ENCODE results near the gene YTHDF1.
A peak's percentile ranks its signal among the peaks of the same experiment; 100 is the strongest.

The YTHDF1 gene

DNA sequence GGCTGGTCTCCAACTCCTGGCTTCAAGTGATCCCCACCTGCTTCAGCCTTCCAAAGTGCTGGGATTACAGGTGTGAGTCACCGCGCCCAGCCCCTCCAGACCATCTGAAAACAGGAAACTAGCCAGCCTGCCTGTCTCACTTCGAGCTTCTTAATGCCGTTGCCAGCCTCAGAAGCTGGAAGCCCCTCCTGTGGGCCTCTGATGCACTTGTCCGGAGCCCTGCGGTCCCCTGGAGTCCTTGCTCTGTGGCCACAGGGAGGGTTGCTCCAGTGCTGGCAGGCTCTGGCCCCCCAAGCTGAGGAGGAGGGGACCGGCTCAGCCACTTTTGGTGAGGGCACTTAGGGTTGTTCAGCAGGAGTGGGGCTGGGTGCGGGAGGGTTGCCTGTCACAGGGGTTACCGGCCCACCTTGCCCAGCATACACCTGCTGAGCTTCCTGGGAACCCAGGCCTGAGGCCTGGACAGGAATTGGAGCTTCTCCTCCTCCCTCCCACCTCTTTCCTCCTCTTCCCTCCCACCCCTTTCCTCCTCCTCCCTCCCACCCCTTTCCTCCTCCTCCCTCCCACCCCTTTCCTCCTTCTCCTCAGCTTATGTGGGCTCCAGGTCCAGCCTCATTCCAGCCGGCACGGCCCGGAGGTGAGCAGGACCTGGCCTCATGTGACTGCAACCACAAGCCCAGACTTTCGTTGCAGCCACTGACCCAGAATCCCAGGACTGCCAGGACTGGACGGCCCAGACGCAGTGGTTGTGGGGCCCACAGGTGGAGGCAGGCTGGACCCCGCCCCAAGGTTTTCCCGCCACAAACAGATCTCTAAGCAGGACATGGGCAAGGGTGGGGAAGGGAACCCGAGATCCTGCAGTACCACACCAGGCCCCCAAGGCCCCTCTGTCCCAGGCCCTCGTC is 10.4 kb upstream of the YTHDF1 start:
- no peak for DNase-seq

DNA sequence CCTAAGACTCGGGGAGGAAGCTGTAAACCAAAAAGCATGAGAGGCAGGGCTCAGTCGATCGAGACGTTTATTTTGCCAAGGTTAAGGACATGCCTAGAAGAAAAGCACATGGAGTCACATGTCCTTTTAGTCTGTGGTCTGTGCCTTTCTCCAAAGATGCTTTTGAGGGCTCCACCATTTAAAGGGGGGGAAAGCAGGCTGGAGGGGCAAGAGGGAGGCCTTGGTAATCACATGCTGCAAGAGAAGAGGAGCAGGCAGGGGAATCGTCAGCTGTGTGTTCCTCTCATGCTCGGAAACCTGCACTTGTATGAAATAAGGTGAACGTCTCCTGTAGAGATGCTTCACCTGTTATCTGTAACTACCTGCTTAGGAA is 9.1 kb upstream of the YTHDF1 start:
- peak; percentile 35 for DNase-seq

DNA sequence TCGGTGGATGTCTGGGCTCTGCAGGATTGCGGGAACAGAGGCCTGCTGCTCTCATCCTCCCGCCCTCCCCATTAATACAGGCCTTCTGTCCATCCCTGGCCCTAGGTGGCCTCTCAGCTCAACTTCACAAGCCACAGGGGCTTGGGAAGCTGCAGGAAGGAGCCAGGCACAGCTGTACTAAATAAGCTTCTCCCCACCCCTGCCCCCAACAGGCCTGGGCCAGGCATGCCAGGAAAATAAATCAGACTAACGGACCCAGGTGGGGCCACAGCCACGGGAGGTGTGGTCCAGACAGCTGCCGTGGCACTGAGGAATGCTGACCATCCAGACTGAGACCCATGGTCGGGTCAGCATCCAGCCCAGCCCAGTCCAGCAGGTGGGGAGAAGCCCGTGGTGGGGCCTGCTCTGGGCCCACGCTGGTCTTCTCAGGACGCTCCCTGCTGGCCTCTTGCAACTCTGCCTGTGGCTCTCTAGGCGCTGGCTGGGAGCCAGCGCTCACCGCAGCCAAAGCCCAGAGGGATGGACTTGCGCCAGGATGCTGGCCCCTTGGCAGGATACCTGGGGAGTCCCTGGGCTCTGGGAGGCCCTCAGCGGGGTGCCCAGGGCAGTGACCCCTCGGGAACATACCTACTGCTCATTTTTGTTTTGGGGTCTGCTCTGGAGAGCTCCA is 8.6 kb upstream of the YTHDF1 start:
- peak; percentile 63 for DNase-seq

DNA sequence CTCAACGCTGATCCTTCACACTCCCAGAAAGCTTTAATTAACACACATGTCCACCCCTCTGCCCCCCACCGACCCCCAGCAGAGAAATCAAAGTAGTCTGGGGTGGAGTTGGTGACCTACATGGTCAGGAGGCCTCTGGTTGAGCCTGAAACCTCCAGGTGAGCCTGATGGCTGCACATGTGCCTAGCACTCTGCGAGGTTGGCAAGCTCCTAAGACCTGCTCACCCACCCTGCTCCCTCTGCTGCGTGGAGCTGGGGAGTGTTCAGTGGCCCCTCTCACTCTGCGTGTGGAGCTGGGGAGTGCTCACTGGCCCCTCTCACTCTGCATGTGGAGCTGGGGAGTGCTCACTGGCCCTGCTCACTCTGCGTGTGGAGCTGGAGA is 7.9 kb upstream of the YTHDF1 start:
- no peak for DNase-seq

DNA sequence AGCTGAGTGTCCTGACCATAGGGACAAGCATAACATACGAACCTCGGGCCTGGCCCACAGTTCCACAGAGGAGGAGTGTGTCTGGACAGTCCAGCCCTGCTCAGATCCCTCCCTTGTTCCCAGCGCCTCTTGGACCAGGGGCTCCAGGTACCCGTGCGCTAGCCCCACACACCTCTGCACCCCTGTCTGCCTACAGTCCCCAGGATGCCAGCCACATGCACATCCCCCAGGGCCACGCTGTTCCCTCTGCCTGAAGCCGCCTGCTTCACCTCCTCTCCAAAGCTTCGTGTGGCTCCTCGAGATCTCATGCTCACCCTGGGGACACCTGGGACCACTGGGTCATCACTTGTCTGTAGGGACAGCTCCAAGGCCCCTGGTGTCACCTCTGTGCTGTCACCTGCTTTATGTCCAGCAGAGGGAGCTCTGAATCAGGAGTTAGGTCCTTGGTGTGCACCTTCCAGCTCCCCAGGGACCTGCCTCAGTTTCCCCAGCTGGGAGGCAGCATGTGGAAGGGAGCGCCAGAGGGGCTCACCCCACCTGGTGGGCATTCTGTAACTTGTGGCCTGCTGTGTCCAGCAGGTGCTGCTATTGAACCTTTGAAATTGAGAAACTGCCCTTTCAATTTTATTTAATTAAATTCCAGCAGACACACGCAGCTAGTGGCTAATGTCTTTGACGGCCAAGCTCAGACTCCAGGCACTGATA is 7.3 kb upstream of the YTHDF1 start:
- peak; percentile 73 for DNase-seq

DNA sequence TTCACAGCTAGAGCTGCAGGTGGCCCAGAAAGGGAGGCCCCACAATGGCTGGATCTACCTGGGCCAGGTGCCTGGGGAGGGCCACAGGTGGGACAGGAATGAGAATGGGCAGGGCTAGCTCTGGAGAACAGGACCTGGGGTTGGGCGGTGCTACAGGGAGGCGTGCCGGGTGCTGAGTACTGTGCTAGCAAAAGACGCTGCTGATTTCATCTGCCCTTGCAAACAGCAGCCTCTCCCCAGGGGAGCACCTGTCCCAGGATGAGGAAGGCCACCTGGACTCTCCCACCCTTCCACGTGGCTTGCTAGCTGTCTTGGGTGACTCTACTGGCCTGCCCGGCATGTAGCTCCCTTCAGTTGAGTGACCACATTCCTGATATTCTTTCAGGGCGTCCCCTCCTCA is 6.6 kb upstream of the YTHDF1 start:
- DNase-seq = peak; percentile 35

DNA sequence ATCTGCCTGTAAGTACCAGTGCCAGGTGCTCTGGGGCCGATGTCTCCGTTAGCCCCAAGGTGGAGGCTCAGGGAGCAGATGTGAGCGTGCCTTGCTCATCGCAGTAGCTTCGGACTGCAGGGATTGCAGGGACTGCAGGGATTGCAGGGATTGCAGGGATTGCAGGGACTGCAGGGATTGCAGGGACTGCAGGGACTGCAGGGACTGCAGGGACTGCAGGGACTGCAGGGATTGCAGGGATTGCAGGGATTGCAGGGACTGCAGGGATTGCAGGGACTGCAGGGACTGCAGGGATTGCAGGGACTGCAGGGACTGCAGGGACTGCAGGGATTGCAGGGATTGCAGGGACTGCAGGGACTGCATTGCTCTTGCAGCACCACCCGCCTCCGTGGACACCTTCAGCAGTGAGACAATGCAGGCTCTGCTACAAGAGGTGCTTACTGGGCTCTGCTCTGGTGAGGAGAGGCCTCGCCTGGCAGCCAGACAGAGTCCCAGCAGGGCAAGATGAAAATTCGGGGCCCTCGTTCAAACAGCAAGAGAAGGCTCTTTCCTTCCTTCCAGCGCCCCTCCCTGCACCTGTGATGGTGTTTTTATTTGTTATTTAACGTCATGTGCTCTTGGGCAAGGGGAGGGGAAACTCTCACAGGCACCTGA is 5.6 kb upstream of the YTHDF1 start:
- DNase-seq = peak; percentile 42

DNA sequence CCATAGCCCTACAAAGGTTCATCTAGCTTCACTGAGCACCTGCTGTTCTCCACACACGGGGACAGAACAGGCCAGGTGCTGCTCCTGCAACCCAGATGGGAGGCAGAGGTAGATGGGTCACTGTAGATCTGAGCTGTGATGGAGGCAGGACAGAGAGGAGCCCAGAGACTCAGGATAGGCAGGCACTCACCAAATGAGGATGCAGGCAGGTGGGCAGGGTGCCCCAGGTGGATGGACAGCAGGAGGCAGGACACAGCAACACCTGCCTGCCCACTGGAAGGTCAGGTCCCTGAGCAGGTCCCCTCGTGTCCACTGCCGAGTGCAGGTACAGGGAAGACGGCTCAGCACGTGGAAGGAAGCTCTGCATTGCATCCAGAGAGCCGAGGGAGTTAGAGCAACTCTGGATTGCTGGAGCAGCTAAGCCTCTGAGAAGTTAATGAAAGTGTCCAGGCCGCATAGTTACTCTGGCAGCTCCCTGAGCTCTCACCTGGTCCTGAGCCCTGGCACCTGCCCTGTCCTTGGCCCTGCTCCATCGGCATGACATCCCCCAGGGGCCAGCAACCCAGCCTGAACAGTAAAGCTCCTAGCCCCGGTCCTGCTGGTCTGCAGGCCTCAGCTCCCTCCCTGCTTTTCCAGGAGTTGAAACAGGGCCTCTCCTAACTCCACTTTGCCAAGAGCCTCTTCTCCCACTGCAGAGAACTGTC is 4.9 kb upstream of the YTHDF1 start:
- DNase-seq = no peak

DNA sequence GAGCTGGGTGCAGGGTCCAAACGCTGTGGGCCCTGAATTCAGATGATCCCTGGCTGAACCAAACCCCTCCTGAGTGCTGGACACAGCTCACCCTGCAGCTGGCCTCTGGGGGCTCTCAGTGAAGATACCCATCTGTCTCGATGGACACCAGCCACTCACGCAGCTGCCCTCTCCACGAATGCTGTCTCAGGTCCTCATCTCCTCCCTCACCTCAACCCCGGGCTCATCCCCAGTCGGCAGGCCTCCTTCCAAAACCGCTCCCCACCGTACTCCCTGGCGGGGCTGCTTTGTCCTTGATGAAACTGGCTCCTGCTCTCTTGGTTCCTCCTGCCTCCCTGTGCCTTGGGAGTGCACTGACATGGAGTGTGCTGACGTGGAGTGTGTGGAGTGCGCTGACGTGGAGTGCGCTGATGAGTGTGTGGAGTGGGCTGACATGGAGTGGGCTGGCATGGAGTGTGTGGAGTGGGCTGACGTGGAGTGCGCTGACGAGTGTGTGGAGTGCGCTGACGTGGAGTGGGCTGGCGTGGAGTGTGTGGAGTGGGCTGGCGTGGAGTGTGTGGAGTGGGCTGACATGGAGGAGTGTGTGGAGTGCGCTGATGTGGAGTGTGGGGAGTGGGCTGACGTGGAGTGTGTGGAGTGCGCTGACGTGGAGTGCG is 4.1 kb upstream of the YTHDF1 start:
- no peak for DNase-seq

DNA sequence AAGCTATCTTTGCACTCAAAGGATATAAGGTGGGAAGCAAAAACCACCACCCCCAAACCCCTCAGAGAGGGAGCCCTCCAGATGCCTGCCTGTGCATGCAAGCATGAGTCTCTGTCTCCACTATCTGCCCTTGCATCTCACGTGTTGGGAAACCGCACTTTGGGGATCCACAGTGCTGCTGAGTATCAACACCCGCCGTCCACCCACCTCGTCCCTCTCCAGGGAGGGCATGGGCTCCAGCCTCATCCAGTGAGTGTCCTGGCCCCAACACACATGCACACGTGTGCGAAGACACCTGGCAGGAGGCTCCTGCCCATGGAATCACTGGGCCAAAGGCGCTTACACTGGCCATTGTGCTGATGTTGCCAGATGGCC is 3.5 kb upstream of the YTHDF1 start:
- no peak for DNase-seq

DNA sequence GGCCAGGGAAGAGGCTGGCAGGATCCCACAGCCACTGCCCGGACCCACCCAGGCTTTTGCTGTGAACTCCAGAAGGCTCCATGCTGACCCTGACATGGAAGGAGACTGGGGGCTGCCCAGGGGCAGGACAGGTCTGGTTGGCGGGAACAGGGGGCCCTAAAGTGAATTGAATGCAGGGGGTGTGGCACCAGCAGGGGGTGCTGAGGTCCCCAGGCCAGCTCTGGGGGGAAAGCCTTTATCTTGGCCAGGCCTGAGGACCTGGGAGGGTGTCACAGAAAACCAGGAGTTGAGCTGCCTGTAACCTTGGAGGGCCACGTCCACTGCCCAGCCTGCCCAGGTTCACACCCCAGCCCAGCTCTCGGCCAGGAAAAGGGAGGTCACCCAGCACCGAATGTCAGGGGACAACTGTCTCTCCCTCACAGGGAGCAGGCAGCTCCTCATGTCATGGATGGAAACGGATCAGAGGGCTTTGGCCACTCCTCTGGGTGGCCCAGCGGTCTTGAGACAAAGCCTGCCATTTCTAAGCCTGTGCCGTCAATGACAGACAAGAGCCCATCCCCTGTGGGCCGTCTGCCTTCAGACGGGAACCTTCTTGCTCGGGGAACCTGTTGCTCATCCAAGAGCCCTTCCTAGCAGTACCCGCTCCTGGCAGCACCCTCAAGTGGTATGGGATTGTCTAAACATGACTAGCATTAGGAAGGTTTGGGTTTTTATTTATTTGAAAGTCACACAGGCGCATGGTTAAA is 2.9 kb upstream of the YTHDF1 start:
- DNase-seq = no peak

DNA sequence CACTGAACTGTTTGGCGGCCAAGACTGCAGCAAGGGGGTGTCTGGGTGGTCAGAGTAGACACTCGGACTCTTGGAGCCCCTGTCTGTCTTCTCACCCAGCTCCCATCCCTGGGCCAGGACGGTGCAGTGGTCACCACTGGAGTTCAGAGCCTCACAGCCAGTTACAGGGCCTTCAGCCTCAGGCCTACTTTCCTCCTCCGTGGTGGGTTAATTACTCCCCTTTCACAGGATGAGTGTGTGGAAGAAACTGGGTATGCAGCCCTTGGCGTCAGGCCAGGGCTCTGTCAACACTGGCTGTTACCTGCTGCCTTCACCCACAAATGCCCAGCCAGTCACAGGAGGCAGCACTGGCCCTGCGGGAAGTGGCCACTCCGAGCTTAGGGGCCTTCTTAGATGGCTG is 1.8 kb upstream of the YTHDF1 start:
- peak; percentile 50 for DNase-seq

DNA sequence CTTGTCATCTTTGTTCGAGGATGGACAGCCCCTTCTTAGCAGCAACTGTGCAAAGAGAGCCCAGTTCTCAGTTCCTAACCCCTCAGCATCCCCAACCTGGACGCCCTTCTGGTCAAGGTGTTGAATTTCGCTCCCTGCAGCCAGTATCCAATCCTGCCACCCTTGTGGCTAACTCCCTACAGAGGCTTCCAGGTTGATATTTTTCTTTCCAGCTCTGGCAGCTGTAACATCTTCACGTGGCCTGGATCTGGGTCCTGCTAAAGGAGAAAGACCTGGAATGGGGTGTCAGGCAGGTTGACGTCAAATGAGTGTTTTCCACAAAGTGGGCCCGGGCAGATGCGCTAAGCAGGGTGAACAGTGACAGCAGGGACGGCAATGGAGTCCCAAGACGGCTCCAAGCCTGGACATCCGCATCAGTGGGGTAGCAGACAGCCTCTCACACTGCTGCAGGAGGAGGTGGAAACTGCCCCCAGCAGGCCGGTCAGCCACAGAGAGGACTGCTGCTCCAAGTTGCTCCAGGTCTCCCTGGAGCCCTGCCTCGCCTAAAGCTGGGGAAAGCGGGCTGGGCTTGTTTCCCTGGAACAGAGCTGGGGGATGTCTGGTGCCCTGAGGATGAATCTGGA is 1.0 kb upstream of the YTHDF1 start:
- DNase-seq = no peak

DNA sequence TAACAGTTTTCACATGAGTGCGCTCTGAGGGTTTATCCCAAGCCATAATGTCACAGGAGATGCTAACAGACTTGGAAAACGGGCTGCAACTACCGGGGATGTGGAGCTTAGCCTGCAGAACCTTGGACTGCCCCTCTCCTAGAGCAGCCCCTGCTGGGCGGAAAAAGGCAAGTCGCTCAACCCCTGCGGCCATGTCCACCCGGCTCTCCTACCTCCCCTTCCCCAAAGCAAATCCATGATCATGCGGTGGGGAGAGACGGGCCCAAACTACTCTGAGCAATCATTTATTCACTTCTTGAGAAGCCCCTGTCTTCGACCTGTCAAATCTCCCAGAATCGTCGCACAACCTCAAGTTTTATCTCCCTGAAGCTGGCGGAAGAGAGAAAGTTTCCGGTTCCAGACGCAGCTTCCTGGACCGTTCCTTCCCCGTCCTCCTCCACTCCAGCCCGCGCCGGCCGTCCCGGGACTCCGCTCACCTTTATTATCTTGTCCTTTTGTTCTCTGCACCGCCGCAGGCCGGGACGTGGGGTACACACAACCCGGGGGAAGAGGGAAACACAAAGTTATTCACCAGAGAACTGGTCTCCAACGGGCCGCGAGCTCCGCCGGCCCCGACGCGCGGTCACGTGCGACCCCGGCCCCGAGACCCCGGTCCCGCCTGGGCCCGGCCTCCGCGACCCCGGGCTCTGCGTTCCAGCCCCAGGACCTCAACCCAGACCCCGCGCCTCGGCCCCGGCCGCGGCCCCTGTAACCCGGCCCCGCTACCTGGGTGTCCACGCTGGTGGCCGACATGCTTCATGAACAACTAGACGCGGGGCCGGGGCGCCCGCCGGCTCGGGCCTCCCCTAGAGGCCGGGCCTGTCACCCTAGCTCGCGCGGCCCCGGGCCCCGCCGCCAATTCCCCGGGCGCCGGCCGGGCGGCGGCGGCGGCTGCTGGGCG is 560 bp downstream of the YTHDF1 start:
- no peak for DNase-seq

DNA sequence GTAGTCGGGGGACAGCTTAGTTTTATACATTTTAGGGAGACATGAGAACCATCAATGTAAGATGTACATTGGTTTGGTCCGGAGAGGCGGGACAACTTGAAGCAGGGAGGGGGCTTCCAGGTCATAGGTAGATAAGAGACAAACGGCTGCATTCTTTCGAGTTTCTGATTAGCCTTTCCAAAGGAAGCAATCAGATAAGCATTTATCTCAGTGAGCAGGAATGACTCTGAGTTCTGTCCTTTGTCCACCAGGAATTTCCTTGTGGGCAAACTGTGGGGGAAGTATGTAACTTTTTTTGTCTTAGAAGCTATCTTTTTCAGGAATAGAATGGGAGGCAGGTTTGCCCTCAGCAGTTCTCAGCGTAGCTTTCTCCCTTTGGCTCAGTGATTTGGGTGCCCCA is 1.4 kb downstream of the YTHDF1 start:
- no peak for DNase-seq

DNA sequence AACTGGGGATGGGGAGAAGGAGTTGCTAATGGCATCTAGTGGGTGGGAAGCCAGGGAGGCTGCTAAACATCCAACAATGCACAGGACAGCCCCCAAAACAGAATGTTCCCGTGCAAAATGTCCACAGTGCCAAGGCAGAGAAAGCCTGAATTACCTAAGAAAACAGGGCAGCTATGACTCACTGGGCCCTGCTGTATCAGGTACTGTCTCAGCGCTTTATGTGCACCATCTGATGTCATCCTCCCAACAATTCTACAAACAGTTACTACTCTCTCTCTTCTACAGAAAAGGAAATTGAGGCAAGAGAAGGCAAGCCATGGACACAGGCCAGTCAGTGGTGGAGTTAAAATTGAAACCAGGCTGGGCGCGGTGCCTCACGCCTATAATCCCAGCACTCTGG is 3.1 kb downstream of the YTHDF1 start:
- no peak for DNase-seq

DNA sequence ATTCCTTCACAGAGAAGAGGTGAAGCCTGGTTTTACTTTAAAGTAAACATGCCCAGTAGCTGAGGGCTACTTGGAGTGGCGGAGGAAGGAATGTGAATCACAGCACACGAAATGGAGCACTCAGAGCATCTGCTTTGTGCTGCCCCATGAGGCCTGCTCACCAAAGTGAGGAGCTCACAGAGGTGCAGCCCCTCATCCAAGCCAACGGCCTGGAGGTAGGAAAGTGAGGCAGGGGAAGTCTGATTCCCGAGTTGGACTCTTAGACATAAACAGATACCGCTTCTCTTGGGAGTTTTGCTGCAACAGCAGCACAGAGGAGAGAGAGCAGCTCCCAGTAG is 3.6 kb downstream of the YTHDF1 start:
- no peak for DNase-seq

DNA sequence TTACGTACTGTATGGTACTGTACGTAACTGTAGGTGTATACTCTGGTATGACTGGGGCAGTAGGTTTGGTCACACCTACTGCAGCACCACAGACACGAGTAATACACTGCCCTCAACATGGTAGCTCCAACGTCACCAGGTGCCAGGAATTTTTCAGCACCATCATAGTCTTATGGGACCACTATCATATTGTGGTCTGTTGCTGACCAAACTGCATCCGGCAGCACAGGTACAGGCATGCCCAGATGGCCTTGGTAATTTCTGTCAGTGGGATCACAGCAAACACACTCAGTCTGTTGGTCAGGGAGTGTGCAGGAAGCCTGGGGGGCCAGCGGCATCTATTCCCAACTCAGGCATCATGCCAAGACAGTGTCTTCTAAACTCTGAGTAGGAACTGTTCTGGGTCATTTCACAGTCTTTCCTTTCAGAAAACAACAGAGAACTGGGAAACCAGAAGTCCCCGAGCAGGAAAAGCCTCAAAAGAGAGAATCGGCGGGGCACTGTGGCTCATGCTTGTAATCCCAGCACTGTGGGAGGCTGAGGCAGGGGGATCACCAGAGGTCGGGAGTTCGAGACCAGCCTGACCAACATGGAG is 5.8 kb downstream of the YTHDF1 start:
- no peak for DNase-seq

DNA sequence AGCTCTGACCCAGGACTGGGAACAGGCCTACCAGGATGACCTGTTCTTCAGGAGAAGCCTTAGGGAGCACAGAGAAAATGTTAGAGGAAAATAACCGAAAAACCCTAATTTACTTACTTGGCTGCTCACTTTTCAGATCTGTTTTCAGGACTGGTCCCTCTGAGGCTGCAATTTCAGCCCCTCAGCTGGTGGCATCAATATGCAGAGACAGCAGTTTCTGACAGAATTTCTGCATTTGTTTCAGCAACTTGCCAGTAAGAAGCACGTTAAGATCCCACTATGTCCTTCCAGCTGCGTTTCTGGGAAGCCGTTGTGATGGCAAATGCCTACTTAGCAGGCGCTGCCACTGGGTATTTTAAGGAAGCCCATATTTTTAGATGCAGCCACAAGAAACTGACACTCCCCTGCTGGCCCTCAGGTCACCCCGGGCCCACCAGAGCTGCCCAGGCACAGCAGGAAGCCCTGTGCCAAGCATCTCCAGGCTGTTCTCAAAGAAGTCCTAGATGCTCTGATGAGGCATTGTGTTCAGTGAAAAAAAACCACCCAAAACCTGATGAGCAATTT is 7.5 kb downstream of the YTHDF1 start:
- no peak for DNase-seq
